B cell (primary cell): ENCODE measurements around the gene RBP3. TPM values are rescaled to one million over a fixed set of nuclear protein-coding genes. Genes with fewer than 3 reads are reported as not detected.

Source experiments
- ATAC-seq: fragments of 200-7000 bp; cut with Tn5 transposase; one replicate; pipeline ENCODE4 v1.10.0; 2021; ENCODE audit warnings: low read depth, mild to moderate bottlenecking, moderate number of reproducible peaks, moderate library complexity
- CTCF ChIA-PET: fragments of 350-600 bp; sonication (Branson Sonifier 250); formaldehyde crosslinking; loops from one replicate; lab custom pipeline; 2021; ENCODE audit warnings: antibody characterized with exemption, inconsistent platforms; lab: Charles Lee
- POLR2A ChIA-PET: fragments of 350-600 bp; sonication (Branson Sonifier 250); formaldehyde crosslinking; loops from one replicate; lab custom pipeline; 2021; ENCODE audit warnings: antibody characterized with exemption; lab: Charles Lee
- DNase-seq: peaks from one replicate; pipeline ENCODE4 v3.0.0; 2013
- H2AFZ ChIP-seq: 2 replicates; pipeline ENCODE4 v1.6.1; 2012; ENCODE audit warnings: mild to moderate bottlenecking, low read depth, low read length; ENCODE audit not compliant: insufficient read depth, poor library complexity, severe bottlenecking
- H3K27ac ChIP-seq, 2 donors: 1 replicate in 1 of 2; 2 replicates in 1 of 2; pipeline ENCODE4 v1.5.1; 2012 to 2013; ENCODE audit warnings: low read length in 2 of 2, mild to moderate bottlenecking in 2 of 2, moderate library complexity in 1 of 2
- H3K27me3 ChIP-seq, 4 experiments: fragments of 200-600 bp in 1 of 4; sonication (generic) in 1 of 4; replicated peaks in 1 of 4; 1 replicate in 2 of 4; 2 replicates in 2 of 4; pipeline versions ENCODE4 v1.6.1 to v1.7.0; 2013 to 2016; ENCODE audit warnings: low read length in 3 of 4, mild to moderate bottlenecking in 2 of 4, mixed read lengths in 1 of 4, moderate library complexity in 1 of 4; ENCODE audit not compliant: insufficient read depth in 4 of 4, control insufficient read depth in 3 of 4; ENCODE audit errors: control extremely low read depth in 1 of 4
- H3K36me3 ChIP-seq, 2 experiments: replicated peaks in 1 of 2; 1 replicate in 1 of 2; 2 replicates in 1 of 2; pipeline versions ENCODE4 v1.6.1 to v1.7.1; 2013; ENCODE audit warnings: low read length in 1 of 2; ENCODE audit not compliant: insufficient read depth in 2 of 2, control insufficient read depth in 1 of 2; ENCODE audit errors: control extremely low read depth in 1 of 2, extremely low read depth in 1 of 2
- H3K4me1 ChIP-seq, 2 donors: fragments of 200-600 bp in 1 of 2; sonication (generic) in 1 of 2; 1 replicate in 1 of 2; 2 replicates in 1 of 2; pipeline versions ENCODE4 v1.5.1 to v1.6.1; 2013 to 2017; ENCODE audit warnings: low read length in 2 of 2; ENCODE audit not compliant: control insufficient read depth in 2 of 2, insufficient read depth in 2 of 2
- H3K4me2 ChIP-seq: replicated peaks from 2 replicates; pipeline ENCODE3; 2012; ENCODE audit warnings: mild to moderate bottlenecking, low read depth, low read length; ENCODE audit not compliant: poor library complexity, severe bottlenecking
- H3K4me3 ChIP-seq, 5 experiments: fragments of 200-600 bp in 1 of 5; sonication (generic) in 1 of 5; 1 replicate in 3 of 5; 2 replicates in 2 of 5; pipeline versions ENCODE4 v1.5.1 to v1.7.0; 2011 to 2016; ENCODE audit warnings: low read length in 4 of 5, mild to moderate bottlenecking in 4 of 5, low read depth in 2 of 5, control low read depth in 1 of 5, moderate library complexity in 1 of 5; ENCODE audit not compliant: insufficient read depth in 1 of 5; ENCODE audit errors: control extremely low read depth in 1 of 5, extremely low read depth in 1 of 5
- H3K79me2 ChIP-seq: fragments of 200-600 bp; sonication (generic); one replicate; pipeline ENCODE4 v1.6.0; 2016; ENCODE audit warnings: low read length; ENCODE audit not compliant: control insufficient read depth, insufficient read depth
- H3K9ac ChIP-seq: fragments of 200-600 bp; sonication (generic); 2 replicates; pipeline ENCODE4 v1.6.1; 2017; ENCODE audit warnings: mild to moderate bottlenecking, low read length, moderate library complexity
- H3K9me3 ChIP-seq, 3 donors: one replicate each; pipeline versions ENCODE4 v1.6.1 to v1.7.1; 2013; ENCODE audit warnings: low read length in 2 of 3; ENCODE audit not compliant: control insufficient read depth in 2 of 3, insufficient read depth in 1 of 3; ENCODE audit errors: control extremely low read depth in 1 of 3
- H4K20me1 ChIP-seq: 2 replicates; pipeline ENCODE4 v1.6.0; 2012; ENCODE audit warnings: mild to moderate bottlenecking, low read length; ENCODE audit not compliant: insufficient read depth, control insufficient read depth, poor library complexity, severe bottlenecking
- H3K27ac Mint-ChIP-seq: one replicate; pipeline ENCODE4 v1.8.0; 2021; ENCODE audit warnings: mixed read lengths
- H3K27me3 Mint-ChIP-seq: one replicate; pipeline ENCODE4 v1.8.0; 2021; ENCODE audit warnings: mixed read lengths
- H3K4me1 Mint-ChIP-seq: one replicate; pipeline ENCODE4 v1.8.0; 2021; ENCODE audit warnings: mixed read lengths
- H3K4me3 Mint-ChIP-seq: one replicate; pipeline ENCODE4 v1.8.0; 2021; ENCODE audit warnings: mixed read lengths
- H3K9me3 Mint-ChIP-seq: one replicate; pipeline ENCODE4 v1.8.0; 2022; ENCODE audit warnings: mixed read lengths; ENCODE audit not compliant: insufficient read depth
- EZH2 ChIP-seq: IDR thresholded peaks from 2 replicates; pipeline ENCODE4 v1.6.1; 2012; ENCODE audit warnings: borderline replicate concordance, low read depth, mild to moderate bottlenecking, moderate library complexity, low read length; ENCODE audit not compliant: insufficient read depth, poor library complexity, severe bottlenecking
- WGBS: methylation state at CpG from one replicate; pipeline ENCODE4 v1.1.5; 2013; ENCODE audit warnings: missing lambda C conversion rate; ENCODE audit not compliant: insufficient coverage; 5-methylcytosine and 5-hydroxymethylcytosine counted together
- intact Hi-C: fragments of 100-400 bp; cut with micrococcal nuclease; formaldehyde crosslinking; loops from one replicate; pipeline ENCODE4 v1.10.0; 2022
- polyA plus RNA-seq: library from polyadenylated mRNA; depleted of rRNA; stranded (reverse); fragments of >200 nt; gene quantifications from 2 replicates; pipeline ENCODE4 v1.2.3, GENCODE V29; 2012
- total RNA-seq, 2 donors: library from RNA; stranded (reverse); fragments of 120-200 nt in 1 of 2; gene quantifications; 1 replicate in 1 of 2; 2 replicates in 1 of 2; pipeline versions ENCODE4 v1.2.3 to v1.2.4, GENCODE V29; 2013 to 2022
- TF ChIP-seq, protein P1 (sequence below): fragments of 200-600 bp; IDR thresholded peaks from one replicate; pipeline ENCODE4 v1.8.0; 2022; ENCODE audit warnings: antibody characterized with exemption, mild to moderate bottlenecking

Gene RBP3
- total and polyA plus RNA-seq, 2 donors (not counting 1 experiment from before 2014, with no cell fraction given) = not detected

DNA sequence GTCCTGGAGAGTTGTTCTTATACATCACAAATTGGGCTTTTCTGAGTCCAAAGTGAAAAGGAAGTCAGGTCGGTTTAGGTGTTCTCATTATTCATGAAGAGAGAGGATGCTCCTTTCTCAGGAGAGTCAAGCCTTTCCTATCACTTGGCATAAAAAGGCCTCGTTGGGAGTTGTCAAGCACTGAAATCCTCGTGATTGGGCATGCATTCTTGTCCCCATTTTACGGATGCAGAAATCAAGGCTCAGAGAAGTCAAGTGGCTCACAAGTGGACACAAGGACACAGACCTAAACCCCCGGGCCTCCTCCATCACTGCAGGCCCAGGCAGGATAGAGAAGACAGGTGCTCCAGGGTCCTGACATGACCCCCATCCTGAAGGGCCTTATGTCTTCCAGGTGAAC, 8.5 kb downstream of the RBP3 start:
- no peaks in the 10 kb centered on the region for H3K36me3 ChIP-seq
- ChIA-PET POLR2A (no interaction called here), CTCF (no interaction called here)
- TF ChIP-seq, protein P1, sequence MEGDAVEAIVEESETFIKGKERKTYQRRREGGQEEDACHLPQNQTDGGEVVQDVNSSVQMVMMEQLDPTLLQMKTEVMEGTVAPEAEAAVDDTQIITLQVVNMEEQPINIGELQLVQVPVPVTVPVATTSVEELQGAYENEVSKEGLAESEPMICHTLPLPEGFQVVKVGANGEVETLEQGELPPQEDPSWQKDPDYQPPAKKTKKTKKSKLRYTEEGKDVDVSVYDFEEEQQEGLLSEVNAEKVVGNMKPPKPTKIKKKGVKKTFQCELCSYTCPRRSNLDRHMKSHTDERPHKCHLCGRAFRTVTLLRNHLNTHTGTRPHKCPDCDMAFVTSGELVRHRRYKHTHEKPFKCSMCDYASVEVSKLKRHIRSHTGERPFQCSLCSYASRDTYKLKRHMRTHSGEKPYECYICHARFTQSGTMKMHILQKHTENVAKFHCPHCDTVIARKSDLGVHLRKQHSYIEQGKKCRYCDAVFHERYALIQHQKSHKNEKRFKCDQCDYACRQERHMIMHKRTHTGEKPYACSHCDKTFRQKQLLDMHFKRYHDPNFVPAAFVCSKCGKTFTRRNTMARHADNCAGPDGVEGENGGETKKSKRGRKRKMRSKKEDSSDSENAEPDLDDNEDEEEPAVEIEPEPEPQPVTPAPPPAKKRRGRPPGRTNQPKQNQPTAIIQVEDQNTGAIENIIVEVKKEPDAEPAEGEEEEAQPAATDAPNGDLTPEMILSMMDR = no peak
- no peak for TF ChIP-seq EZH2
- H3K4me1 ChIP-seq = no peaks in the 10 kb centered on the region
- H3K27me3 ChIP-seq = no peaks in the 10 kb centered on the region
- no peaks in the 10 kb centered on the region for H3K4me1 Mint-ChIP-seq
- no peaks in the 10 kb centered on the region for H3K79me2 ChIP-seq
- H3K9ac ChIP-seq = no peak overlapping the region
- H3K4me3 Mint-ChIP-seq = no peak overlapping the region
- H3K27ac Mint-ChIP-seq = no peak overlapping the region
- intact Hi-C loops = no loop called here
- H4K20me1 ChIP-seq = no peaks in the 10 kb centered on the region
- H2AFZ ChIP-seq = no peak overlapping the region
- ATAC-seq = no peak
- no peaks in the 10 kb centered on the region for H3K9me3 ChIP-seq
- no peak for DNase-seq
- H3K27ac ChIP-seq = no peak overlapping the region
- H3K4me3 ChIP-seq = no peak overlapping the region
- WGBS = 82% methylated on average over 4 of the region's 5 CpGs
- H3K9me3 Mint-ChIP-seq = no peaks in the 10 kb centered on the region
- no peaks in the 10 kb centered on the region for H3K27me3 Mint-ChIP-seq
- H3K4me2 ChIP-seq = no peak overlapping the region

DNA sequence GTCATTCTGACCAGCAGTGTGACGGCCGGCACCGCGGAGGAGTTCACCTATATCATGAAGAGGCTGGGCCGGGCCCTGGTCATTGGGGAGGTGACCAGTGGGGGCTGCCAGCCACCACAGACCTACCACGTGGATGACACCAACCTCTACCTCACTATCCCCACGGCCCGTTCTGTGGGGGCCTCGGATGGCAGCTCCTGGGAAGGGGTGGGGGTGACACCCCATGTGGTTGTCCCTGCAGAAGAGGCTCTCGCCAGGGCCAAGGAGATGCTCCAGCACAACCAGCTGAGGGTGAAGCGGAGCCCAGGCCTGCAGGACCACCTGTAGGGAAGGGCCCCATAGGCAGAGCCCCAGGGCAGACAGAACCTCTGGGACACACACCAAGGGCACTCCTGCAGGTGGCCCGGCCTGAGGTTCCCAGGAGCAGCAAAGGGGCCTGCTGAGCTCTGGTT, 9.0 kb downstream of the RBP3 start:
- no peaks in the 10 kb centered on the region for H4K20me1 ChIP-seq
- POLR2A ChIA-PET = no interaction called here
- no peak overlapping the region for H3K27ac ChIP-seq
- H2AFZ ChIP-seq = no peak overlapping the region
- H3K4me3 Mint-ChIP-seq = no peak overlapping the region
- H3K27me3 Mint-ChIP-seq = no peaks in the 10 kb centered on the region
- H3K27ac Mint-ChIP-seq = no peak overlapping the region
- 97% methylated on average over 3 of the region's 12 CpGs for WGBS
- H3K9ac ChIP-seq = no peak overlapping the region
- H3K4me3 ChIP-seq = no peak overlapping the region
- CTCF ChIA-PET = interaction anchor here (1.6 kb wide), 1 partner anchor 17 kb away, joined by 5 read pairs; no protein-coding TSS in a partner anchor
- H3K79me2 ChIP-seq = no peaks in the 10 kb centered on the region
- H3K27me3 ChIP-seq = no peaks in the 10 kb centered on the region
- H3K4me1 Mint-ChIP-seq = no peaks in the 10 kb centered on the region
- H3K9me3 Mint-ChIP-seq = no peaks in the 10 kb centered on the region
- no peaks in the 10 kb centered on the region for H3K9me3 ChIP-seq
- intact Hi-C loops = no loop called here
- ATAC-seq (no peak), DNase-seq (no peak)
- no peak overlapping the region for H3K4me2 ChIP-seq
- TF ChIP-seq EZH2 = no peak
- TF ChIP-seq, protein P1 = no peak
- no peaks in the 10 kb centered on the region for H3K36me3 ChIP-seq
- H3K4me1 ChIP-seq = no peaks in the 10 kb centered on the region
